Kidney epithelial cell (primary cell): ENCODE data around the gene CRYZL1. TPM values are rescaled to one million over a fixed set of nuclear protein-coding genes. Genes with fewer than 3 reads are reported as not detected.
"Not testable (repeated sequence)": the region's sequence is repeated elsewhere in the genome, so short reads cannot be mapped to it uniquely, and the experiment has no call there.

Experiments
- DNase-seq: peaks from one replicate; pipeline ENCODE4 v3.0.0-alpha.2; 2010; ENCODE audit warnings: low read depth
- H3K27me3 ChIP-seq: 2 replicates; pipeline ENCODE4 v1.6.0; 2011; ENCODE audit warnings: low read length; ENCODE audit not compliant: control insufficient read depth, insufficient read depth
- H3K36me3 ChIP-seq: 2 replicates; pipeline ENCODE4 v1.5.1; 2011; ENCODE audit warnings: low read length; ENCODE audit not compliant: control insufficient read depth, insufficient read depth
- H3K4me3 ChIP-seq: 2 replicates; pipeline ENCODE4 v1.5.1; 2011; ENCODE audit warnings: low read depth, mild to moderate bottlenecking, control low read depth, low read length
- total RNA-seq: library from RNA; depleted of rRNA; stranded (reverse); fragments of >200 nt; gene quantifications from 2 replicates; pipeline ENCODE4 v1.2.3, GENCODE V29; 2015
- TF ChIP-seq, protein P1 (sequence below): IDR thresholded peaks from 2 replicates; pipeline ENCODE4 v1.5.1; 2011; ENCODE audit warnings: mild to moderate bottlenecking, moderate library complexity, low read length, control low read depth, inconsistent platforms; ENCODE audit not compliant: insufficient read depth, poor library complexity, severe bottlenecking

The CRYZL1 gene
- total RNA-seq, 1 donor from 2014 or later = 12.6 TPM

- Histone ChIP-seq H3K4me3 (no peak overlapping the region), H3K36me3 (no peaks in the 10 kb centered on the region), H3K27me3 (no peaks in the 10 kb centered on the region)
- TF ChIP-seq, protein P1, sequence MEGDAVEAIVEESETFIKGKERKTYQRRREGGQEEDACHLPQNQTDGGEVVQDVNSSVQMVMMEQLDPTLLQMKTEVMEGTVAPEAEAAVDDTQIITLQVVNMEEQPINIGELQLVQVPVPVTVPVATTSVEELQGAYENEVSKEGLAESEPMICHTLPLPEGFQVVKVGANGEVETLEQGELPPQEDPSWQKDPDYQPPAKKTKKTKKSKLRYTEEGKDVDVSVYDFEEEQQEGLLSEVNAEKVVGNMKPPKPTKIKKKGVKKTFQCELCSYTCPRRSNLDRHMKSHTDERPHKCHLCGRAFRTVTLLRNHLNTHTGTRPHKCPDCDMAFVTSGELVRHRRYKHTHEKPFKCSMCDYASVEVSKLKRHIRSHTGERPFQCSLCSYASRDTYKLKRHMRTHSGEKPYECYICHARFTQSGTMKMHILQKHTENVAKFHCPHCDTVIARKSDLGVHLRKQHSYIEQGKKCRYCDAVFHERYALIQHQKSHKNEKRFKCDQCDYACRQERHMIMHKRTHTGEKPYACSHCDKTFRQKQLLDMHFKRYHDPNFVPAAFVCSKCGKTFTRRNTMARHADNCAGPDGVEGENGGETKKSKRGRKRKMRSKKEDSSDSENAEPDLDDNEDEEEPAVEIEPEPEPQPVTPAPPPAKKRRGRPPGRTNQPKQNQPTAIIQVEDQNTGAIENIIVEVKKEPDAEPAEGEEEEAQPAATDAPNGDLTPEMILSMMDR = no peak
- no peak for DNase-seq
Measured at GRCh38 chr21:33634254-33634653, 7.3 kb downstream of the CRYZL1 start.

DNA sequence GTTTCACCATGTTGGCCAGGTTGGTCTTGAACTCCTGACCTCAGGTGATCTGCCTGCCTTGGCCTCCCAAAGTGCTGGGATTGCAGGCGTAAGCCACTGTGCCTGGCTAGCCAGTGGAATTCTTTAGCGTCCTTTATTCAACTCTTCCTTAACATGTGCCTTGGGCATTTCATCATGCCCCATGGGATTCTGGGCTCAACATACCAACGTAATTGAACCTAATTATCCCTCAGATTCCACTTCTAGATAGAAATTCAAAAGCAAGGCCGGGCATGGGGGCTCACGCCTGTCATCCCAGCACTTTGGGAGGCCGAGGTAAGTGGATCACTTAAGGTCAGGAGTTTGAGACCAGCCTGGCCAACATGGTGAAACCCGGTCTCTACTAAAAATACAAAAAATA is 15.4 kb downstream of the CRYZL1 start:
- H3K27me3 ChIP-seq, DNase-seq, H3K36me3 ChIP-seq, H3K4me3 ChIP-seq: not testable (repeated sequence)

GRCh38 chr21:33622253-33622652 is 19.3 kb downstream of the CRYZL1 start:
- TF ChIP-seq, protein P1 = no peak
- Histone ChIP-seq H3K36me3 (no peaks in the 10 kb centered on the region), H3K4me3 (no peak overlapping the region), H3K27me3 (no peaks in the 10 kb centered on the region)
- DNase-seq = no peak

- no peak for DNase-seq
Measured at GRCh38 chr21:33619726-33620125, 21.8 kb downstream of the CRYZL1 start.

GRCh38 chr21:33618407-33618806 is 23.1 kb downstream of the CRYZL1 start:
- no peaks in the 10 kb centered on the region for H3K27me3 ChIP-seq
- H3K36me3 ChIP-seq = no peaks in the 10 kb centered on the region
- H3K4me3 ChIP-seq = no peak overlapping the region
- TF ChIP-seq, protein P1 = no peak
- no peak for DNase-seq

More at GRCh38 chr21:33619726-33620125, 21.8 kb downstream of the CRYZL1 start:
- no peaks in the 10 kb centered on the region for H3K27me3 ChIP-seq
- no peak overlapping the region for H3K4me3 ChIP-seq
- TF ChIP-seq, protein P1 = no peak
- no peaks in the 10 kb centered on the region for H3K36me3 ChIP-seq

DNA sequence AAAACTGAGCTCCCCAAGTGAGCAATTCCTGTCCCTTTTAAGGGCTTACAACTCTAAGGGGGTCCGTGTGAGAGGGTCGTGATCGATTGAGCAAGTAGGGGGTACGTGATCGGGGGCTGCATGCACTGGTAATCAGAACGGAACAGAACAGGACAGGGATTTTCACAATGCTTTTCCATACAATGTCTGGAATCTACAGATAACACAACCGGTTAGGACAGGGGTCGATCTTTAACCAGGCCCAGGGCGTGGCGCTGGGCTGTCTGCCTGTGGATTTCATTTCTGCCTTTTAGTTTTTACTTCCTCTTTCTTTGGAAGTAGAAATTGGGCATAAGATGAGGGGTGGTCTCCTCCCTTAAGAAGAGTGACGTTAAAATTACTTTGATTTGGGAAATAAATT is 24.0 kb downstream of the CRYZL1 start:
- H3K27me3 ChIP-seq, H3K36me3 ChIP-seq, DNase-seq, H3K4me3 ChIP-seq: not testable (repeated sequence)

- Histone ChIP-seq H3K27me3 (no peaks in the 10 kb centered on the region), H3K4me3 (no peak overlapping the region), H3K36me3 (peaks cover 2% of the 10 kb centered on the region)
- TF ChIP-seq, protein P1 = no peak
- DNase-seq = no peak
Measured at GRCh38 chr21:33611006-33611744, 30.4 kb downstream of the CRYZL1 start.
